H1 (cell line): Measurements from ENCODE around the gene LPP. TPM values are rescaled to one million over a fixed set of nuclear protein-coding genes. Genes with fewer than 3 reads are reported as not detected.

Experiments used
- MAFK ChIP-seq: IDR thresholded peaks from 2 replicates; pipeline ENCODE4 v1.6.1; 2012; ENCODE audit warnings: low read depth, mild to moderate bottlenecking, improper control_type of control experiment, low read length
- POLR2A ChIP-seq, 2 experiments: IDR thresholded peaks; 1 replicate in 1 of 2; 2 replicates in 1 of 2; pipeline ENCODE4 v1.6.1; 2011; ENCODE audit warnings: low read depth in 2 of 2, low read length in 2 of 2, mild to moderate bottlenecking in 2 of 2; ENCODE audit errors: control extremely low read depth in 1 of 2
- POU5F1 ChIP-seq: IDR thresholded peaks from 2 replicates; pipeline ENCODE4 v1.6.1; 2011; ENCODE audit warnings: low read depth, mild to moderate bottlenecking, low read length, moderate library complexity
- SIN3A ChIP-seq, 2 experiments: IDR thresholded peaks in 1 of 2; conservative IDR thresholded peaks in 1 of 2; 2 replicates each; pipeline ENCODE4 v1.6.1; 2011 to 2012; ENCODE audit warnings: low read length in 2 of 2, improper control_type of control experiment in 1 of 2, low read depth in 1 of 2, mild to moderate bottlenecking in 1 of 2
- TCF12 ChIP-seq: IDR thresholded peaks from 2 replicates; pipeline ENCODE4 v1.6.1; 2011; ENCODE audit warnings: low read depth, mild to moderate bottlenecking, low read length
- polyA plus RNA-seq, 7 experiments: library from polyadenylated mRNA; depleted of rRNA in 3 of 7; stranded (reverse) in 5 of 7; unstranded in 2 of 7; fragments of >200 nt in 5 of 7; fragments of 200-250 nt in 2 of 7; gene quantifications; 1 replicate in 5 of 7; 2 replicates in 1 of 7; 4 replicates in 1 of 7; pipeline versions ENCODE4 v1.2.1 to v1.2.3, GENCODE V29; 2011 to 2013; ENCODE audit warnings: missing spikeins in 2 of 7, mixed read lengths in 2 of 7
- total RNA-seq: library from RNA; stranded (reverse); fragmentation: NEBNext Ultra II Directional; extraction: Animal tissue kit (Norgen Biotek cat#: 25700); gene quantifications from 2 replicates; pipeline ENCODE4 v1.2.1, GENCODE V29; 2021
- TF ChIP-seq, protein P1 (sequence below): fragments of 300-600 bp; sonication (generic); IDR thresholded peaks from 2 replicates; pipeline ENCODE4 v1.7.1; 2012; ENCODE audit warnings: low read length, moderate library complexity, mild to moderate bottlenecking, inconsistent platforms; ENCODE audit not compliant: insufficient replicate concordance
- TF ChIP-seq, protein P2 (sequence below), 3 experiments: IDR thresholded peaks; 1 replicate in 2 of 3; 2 replicates in 1 of 3; pipeline versions ENCODE4 v1.5.1 to v1.6.1; 2011; ENCODE audit warnings: low read length in 3 of 3, mild to moderate bottlenecking in 3 of 3, inconsistent platforms in 2 of 3, low read depth in 1 of 3, moderate library complexity in 1 of 3; ENCODE audit not compliant: insufficient read depth in 1 of 3; ENCODE audit errors: control extremely low read depth in 1 of 3

Gene LPP
- total and polyA plus RNA-seq, 2 of the 8 experiments (the other 6 are each of a cell fraction or from before 2014, with no cell fraction given) = 10.0 to 53.3 TPM

DNA sequence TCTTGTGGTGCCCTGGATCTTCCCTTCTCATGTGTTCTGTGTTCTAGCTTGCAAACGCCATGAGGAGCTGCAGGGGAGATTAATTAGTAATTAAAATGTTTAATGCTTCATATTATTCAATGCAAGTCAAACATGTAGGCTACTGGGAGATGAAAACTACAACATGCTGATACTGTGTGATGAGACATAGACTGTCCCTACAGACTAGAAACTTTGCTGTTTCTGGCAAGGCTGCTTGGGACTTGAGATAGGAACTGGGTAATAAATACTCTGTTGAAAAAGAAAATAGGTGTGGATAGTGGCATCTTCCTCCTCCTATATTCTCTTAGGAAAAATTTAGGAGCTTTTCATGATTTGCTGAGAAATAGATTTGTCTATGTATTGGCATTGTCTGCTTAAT lies 379.2 kb downstream of the LPP start (continued):
- TF ChIP-seq, protein P1, sequence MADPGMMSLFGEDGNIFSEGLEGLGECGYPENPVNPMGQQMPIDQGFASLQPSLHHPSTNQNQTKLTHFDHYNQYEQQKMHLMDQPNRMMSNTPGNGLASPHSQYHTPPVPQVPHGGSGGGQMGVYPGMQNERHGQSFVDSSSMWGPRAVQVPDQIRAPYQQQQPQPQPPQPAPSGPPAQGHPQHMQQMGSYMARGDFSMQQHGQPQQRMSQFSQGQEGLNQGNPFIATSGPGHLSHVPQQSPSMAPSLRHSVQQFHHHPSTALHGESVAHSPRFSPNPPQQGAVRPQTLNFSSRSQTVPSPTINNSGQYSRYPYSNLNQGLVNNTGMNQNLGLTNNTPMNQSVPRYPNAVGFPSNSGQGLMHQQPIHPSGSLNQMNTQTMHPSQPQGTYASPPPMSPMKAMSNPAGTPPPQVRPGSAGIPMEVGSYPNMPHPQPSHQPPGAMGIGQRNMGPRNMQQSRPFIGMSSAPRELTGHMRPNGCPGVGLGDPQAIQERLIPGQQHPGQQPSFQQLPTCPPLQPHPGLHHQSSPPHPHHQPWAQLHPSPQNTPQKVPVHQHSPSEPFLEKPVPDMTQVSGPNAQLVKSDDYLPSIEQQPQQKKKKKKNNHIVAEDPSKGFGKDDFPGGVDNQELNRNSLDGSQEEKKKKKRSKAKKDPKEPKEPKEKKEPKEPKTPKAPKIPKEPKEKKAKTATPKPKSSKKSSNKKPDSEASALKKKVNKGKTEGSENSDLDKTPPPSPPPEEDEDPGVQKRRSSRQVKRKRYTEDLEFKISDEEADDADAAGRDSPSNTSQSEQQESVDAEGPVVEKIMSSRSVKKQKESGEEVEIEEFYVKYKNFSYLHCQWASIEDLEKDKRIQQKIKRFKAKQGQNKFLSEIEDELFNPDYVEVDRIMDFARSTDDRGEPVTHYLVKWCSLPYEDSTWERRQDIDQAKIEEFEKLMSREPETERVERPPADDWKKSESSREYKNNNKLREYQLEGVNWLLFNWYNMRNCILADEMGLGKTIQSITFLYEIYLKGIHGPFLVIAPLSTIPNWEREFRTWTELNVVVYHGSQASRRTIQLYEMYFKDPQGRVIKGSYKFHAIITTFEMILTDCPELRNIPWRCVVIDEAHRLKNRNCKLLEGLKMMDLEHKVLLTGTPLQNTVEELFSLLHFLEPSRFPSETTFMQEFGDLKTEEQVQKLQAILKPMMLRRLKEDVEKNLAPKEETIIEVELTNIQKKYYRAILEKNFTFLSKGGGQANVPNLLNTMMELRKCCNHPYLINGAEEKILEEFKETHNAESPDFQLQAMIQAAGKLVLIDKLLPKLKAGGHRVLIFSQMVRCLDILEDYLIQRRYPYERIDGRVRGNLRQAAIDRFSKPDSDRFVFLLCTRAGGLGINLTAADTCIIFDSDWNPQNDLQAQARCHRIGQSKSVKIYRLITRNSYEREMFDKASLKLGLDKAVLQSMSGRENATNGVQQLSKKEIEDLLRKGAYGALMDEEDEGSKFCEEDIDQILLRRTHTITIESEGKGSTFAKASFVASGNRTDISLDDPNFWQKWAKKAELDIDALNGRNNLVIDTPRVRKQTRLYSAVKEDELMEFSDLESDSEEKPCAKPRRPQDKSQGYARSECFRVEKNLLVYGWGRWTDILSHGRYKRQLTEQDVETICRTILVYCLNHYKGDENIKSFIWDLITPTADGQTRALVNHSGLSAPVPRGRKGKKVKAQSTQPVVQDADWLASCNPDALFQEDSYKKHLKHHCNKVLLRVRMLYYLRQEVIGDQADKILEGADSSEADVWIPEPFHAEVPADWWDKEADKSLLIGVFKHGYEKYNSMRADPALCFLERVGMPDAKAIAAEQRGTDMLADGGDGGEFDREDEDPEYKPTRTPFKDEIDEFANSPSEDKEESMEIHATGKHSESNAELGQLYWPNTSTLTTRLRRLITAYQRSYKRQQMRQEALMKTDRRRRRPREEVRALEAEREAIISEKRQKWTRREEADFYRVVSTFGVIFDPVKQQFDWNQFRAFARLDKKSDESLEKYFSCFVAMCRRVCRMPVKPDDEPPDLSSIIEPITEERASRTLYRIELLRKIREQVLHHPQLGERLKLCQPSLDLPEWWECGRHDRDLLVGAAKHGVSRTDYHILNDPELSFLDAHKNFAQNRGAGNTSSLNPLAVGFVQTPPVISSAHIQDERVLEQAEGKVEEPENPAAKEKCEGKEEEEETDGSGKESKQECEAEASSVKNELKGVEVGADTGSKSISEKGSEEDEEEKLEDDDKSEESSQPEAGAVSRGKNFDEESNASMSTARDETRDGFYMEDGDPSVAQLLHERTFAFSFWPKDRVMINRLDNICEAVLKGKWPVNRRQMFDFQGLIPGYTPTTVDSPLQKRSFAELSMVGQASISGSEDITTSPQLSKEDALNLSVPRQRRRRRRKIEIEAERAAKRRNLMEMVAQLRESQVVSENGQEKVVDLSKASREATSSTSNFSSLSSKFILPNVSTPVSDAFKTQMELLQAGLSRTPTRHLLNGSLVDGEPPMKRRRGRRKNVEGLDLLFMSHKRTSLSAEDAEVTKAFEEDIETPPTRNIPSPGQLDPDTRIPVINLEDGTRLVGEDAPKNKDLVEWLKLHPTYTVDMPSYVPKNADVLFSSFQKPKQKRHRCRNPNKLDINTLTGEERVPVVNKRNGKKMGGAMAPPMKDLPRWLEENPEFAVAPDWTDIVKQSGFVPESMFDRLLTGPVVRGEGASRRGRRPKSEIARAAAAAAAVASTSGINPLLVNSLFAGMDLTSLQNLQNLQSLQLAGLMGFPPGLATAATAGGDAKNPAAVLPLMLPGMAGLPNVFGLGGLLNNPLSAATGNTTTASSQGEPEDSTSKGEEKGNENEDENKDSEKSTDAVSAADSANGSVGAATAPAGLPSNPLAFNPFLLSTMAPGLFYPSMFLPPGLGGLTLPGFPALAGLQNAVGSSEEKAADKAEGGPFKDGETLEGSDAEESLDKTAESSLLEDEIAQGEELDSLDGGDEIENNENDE = no peak
- TF ChIP-seq POLR2A (IDR thresholded peaks at IDR 0.05; ENCODE audit: control extremely low read depth in 1 of 2, low read depth in 2 of 2, low read length in 2 of 2) (no peak), SIN3A (conservative IDR thresholded peaks at IDR 0.05 in 1 of 2, IDR thresholded peaks at IDR 0.05 in 1 of 2; ENCODE audit: low read depth in 1 of 2, low read length in 2 of 2) (no peak), POU5F1 (no peak), MAFK (no peak), TCF12 (no peak)
- TF ChIP-seq, protein P2, sequence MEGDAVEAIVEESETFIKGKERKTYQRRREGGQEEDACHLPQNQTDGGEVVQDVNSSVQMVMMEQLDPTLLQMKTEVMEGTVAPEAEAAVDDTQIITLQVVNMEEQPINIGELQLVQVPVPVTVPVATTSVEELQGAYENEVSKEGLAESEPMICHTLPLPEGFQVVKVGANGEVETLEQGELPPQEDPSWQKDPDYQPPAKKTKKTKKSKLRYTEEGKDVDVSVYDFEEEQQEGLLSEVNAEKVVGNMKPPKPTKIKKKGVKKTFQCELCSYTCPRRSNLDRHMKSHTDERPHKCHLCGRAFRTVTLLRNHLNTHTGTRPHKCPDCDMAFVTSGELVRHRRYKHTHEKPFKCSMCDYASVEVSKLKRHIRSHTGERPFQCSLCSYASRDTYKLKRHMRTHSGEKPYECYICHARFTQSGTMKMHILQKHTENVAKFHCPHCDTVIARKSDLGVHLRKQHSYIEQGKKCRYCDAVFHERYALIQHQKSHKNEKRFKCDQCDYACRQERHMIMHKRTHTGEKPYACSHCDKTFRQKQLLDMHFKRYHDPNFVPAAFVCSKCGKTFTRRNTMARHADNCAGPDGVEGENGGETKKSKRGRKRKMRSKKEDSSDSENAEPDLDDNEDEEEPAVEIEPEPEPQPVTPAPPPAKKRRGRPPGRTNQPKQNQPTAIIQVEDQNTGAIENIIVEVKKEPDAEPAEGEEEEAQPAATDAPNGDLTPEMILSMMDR (IDR thresholded peaks at IDR 0.05; ENCODE audit: control extremely low read depth in 1 of 3, insufficient read depth in 1 of 3, low read depth in 1 of 3, low read length in 3 of 3) = no peak
